Activated T-helper 1 cell treated with Interleukin-2 at 50 U/mL for 16 hours (primary cell): ENCODE data around the gene TPSB2.
"Not testable (repeated sequence)": the region's sequence is repeated elsewhere in the genome, so short reads cannot be mapped to it uniquely, and the experiment has no call there.

Experiments used
- DNase-seq: peaks from one replicate; pipeline ENCODE4 v3.0.0-alpha.2; 2020; ENCODE audit warnings: low read depth

Gene TPSB2

GRCh38 chr16:1199347-1200013 lies 30.5 kb downstream of the TPSB2 start:
- DNase-seq = no peak

- not testable (repeated sequence) for DNase-seq
Measured at GRCh38 chr16:1198671-1199346, 31.2 kb downstream of the TPSB2 start.

GRCh38 chr16:1198194-1198593 lies 31.8 kb downstream of the TPSB2 start:
- no peak for DNase-seq

- DNase-seq = no peak
Measured at GRCh38 chr16:1197237-1197866, 32.6 kb downstream of the TPSB2 start.

DNA sequence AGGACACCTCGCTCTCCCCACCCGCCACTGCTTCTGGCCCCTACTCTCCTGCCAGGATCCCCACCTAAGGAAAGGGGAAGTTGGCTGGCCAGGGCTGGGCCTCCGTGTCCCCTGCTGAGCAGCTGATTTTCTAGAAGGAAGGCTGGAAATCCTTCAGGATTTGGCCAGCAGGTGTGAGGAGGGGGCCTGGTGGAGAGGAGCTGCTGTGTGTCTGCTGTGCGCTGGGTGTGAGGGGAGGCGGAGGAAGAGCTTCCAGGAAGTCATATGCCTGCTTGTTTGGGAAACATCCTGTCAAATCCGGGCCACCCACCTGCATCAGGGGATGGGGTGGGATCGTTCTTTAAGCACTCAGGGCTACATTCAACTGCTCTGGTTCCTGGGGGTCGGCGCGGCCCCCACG lies 33.5 kb downstream of the TPSB2 start:
- no peak for DNase-seq

- DNase-seq = no peak
Measured at GRCh38 chr16:1195393-1195666, 34.7 kb downstream of the TPSB2 start.

GRCh38 chr16:1194665-1195392 lies 35.2 kb downstream of the TPSB2 start:
- DNase-seq = no peak

DNA sequence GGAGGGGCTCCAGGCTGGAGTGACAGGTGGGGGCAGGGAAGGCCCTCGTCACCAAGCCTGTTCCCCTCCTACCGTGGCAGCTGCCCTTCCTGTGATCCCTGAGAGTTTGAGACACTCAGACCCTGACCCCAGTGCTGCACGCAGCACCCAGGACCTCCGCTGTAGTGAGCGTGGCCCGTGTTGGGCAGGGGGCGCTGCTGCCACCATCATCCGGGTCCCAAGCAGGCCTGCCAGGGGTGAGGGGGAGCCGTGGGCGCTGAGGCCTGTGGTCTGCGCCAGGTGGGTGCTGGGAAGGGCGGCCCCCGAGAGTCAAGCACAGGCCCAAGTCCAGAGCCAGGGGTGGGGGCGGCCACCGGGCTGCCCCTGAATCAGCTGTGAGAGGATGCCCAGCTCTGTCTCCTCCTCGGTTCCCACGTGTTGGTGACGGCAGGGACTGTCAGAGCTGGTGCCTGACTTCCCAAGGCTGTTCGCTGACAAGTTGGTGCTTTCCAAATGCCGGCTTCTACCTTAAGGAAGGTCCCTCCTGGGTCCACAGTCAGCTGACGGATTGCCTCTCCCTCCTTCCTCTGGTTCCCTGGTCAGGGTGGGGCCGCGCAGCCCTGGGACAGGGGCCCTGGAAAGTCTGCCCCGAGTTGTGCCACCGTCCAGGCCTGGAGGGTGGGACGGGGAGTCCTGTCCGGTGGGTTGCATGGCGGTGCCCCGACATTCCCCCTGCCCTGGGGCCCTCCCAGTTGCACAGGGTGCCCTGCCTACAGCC lies 36.0 kb downstream of the TPSB2 start:
- DNase-seq = no peak

GRCh38 chr16:1193143-1193824 lies 36.7 kb downstream of the TPSB2 start:
- no peak for DNase-seq

GRCh38 chr16:1192384-1193073 lies 37.5 kb downstream of the TPSB2 start:
- DNase-seq = no peak

DNA sequence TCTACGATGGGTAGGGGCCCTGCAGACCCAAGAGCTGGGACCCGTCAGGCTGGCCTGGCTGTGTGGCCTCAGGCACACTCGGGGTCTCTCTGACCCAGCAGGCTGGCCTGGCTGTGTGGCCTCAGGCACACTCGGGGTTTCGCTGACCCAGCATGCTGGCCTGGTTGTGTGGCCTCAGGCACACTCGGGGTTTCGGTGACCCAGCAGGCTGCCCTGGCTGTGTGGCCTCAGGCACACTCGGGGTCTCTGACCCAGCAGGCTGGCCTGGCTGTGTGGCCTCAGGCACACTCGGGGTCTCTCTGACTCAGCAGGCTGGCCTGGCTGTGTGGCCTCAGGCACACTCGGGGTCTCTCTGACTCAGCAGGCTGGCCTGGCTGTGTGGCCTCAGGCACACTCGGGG lies 39.2 kb downstream of the TPSB2 start:
- not testable (repeated sequence) for DNase-seq

DNA sequence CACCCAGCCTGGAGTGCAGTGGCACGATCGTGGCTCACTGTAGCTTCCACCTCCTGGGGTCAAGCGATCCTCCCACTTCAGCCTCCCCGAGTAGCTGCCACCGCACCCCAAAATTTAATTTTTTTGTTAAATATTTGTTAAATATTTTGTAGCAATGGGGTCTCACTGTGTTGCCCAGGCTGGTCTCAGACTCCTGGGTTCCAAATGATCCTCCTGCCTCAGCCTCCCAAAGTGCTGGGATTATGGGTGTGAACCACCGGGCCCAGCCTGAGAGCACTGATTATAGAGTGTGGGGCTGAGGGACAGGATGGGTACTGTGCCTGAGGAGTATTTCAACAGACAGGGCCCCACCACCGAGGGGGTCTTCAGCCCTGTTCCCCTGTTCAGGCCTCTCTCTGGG lies 40.5 kb downstream of the TPSB2 start:
- DNase-seq = no peak

DNA sequence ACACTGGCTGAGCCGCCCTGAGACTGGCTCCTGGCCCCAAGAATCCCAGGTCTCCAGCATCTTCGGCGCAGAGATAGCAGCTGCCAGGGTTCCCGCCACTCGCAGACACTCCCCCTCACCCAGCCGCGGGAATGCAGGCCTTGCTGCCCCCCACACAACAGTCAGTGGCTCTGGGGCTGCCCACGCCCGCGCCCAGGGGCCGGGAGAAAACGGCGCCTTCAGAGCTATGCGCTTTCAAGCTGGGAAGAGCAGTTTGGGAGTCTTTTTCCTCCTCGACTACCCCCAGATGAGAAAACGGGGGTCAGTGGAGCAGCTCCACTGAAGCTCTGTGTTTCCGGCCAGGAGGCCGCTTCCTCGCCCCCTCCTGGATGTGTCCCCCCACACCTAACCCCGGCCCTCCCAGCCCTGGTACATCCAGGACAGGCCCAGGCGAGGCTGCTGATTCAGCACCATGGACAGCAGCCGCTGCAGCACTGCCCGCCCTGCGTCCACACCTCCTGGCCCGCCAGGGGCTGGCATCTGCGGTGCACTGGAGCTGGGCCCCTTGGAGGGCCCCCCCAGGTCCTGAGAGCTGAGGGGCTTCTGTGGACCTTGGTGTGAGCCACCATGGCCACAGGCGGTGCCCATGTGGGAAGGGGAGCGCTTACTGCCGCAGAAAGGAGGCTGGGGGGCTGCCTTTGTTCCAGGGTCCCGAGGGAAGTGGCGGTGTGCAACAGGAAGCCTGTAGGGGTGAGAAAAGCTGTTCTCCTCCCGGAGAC lies 41.4 kb downstream of the TPSB2 start:
- DNase-seq = peak; percentile 24

- not testable (repeated sequence) for DNase-seq
Measured at GRCh38 chr16:1185460-1186207, 44.4 kb downstream of the TPSB2 start.

DNA sequence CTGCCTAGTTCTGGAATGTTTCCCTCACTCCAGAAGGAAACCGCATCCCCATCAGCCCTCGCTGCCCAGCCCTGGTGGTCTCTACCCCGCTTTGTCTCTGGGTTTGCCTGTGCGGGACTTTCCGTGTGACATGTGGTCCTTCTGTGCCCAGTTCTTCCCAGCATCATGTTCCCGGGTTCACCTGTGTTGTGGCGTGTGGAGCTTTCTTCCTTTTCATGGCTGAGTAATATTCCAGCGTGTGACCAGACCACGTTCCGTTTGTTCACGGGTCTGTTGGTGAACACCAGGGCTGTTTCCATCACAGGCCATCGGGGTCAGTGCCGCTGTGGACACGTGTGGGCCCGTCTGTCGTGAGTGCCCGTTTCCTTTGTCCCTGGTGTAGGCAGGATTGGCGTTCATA lies 45.0 kb downstream of the TPSB2 start:
- DNase-seq = no peak

DNA sequence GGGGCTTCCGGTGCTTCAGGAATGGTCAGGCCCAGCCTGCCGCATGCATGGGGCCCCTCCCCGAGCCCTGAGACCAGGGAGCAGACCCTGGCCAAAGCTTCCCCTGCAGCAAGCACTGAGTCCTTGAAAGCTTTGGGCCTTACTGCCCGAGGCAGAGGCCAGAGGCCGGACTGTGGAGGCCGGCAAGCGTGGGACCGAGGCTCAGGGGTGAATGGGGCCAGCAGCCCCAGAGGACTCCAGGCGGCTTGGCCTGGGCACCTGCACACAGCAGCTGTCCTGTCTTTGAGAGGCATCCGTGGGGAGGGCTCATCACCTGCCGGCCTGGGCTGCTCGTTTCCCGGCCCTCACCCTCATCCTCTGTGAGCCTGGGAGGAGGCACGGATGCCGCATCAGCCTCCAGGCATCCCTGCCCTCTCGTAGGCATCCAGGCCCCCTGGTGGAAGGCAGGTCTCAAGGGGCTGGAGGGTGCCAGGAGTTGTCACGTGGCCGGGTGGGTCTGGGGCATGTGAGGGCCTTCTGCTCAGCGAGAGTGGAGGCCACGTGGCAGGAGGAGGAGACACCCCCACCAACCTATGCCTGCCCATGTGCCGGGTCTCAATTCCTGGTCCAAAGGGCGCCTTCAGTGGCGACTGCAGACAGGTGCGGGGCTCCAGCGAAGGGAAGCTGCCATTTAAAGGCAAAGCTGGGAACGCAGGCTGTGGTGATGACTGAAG lies 45.7 kb downstream of the TPSB2 start:
- no peak for DNase-seq

DNA sequence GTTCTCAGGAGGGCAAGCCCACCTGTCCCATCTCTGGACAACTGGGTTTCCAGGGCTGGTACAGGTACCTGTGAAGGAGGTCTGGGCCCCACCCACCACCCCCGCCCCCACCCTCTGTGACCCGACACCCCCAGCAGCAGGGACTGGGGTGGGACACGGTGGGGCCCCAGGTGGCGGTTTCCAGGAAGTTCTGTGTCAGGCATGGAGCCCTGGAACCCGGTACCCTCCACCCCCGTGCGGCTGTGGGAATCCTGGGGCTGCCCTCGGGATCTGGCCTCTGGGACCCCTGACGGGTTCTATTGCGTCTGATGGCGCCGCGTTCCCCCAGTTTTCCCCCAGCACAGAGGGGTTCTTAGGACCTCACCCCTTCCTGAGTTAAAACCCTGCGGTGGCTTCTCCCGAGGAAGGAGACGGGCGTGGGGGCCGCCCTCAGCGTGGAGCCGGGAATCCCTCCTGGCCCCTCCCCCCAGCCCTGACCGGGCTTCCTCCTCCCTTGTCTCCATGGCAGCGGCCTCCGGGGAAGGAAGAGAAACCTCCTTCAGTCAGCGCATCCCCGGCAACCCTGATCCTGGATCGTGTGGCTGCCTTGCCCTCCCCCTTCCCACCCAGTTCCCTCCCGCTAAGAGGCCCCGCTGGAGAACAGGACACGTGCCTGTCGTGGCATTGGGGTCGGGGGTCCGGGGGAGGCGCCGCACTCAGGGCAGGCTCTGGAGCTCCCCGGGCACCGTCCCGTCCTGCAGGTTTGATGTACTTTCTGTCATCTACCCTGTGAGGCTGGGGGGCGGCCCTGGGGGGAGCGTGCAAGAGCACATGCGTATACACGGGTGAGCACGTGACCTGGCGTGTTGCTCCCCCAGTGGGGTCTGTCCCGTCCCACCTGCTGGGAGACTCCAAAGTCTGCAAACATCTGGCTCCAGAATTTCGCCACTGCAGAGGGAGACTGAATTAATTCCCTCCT lies 46.8 kb downstream of the TPSB2 start:
- DNase-seq = no peak

DNA sequence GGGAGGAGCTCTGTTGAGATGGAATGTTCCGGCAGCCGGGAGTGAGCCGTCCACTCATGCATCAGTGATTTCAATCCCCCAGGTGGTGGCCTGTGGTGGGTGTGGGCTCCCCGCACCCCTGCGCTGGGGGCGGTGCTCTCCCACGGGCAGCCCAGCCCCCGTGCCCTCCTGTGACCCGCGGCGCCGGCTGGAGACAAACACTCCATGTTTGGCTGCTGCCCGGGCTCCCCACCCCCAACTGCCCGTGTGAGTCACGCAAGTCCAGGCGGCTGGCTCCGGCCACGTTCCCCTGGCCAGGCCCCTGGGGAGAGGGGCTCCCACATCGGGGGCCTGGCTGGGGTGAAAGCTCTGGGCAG lies 47.7 kb downstream of the TPSB2 start:
- DNase-seq = no peak
